H1 (cell line): ENCODE data around the gene ABHD17B. TPM values are rescaled to one million over a fixed set of nuclear protein-coding genes. Genes with fewer than 3 reads are reported as not detected.

ENCODE experiments used
- SP4 ChIP-seq: IDR thresholded peaks from 2 replicates; pipeline ENCODE4 v1.6.1; 2012; ENCODE audit warnings: low read length, inconsistent platforms
- polyA plus RNA-seq, 7 experiments: library from polyadenylated mRNA; depleted of rRNA in 3 of 7; stranded (reverse) in 5 of 7; unstranded in 2 of 7; fragments of >200 nt in 5 of 7; fragments of 200-250 nt in 2 of 7; gene quantifications; 1 replicate in 5 of 7; 2 replicates in 1 of 7; 4 replicates in 1 of 7; pipeline versions ENCODE4 v1.2.1 to v1.2.3, GENCODE V29; 2011 to 2013; ENCODE audit warnings: missing spikeins in 2 of 7, mixed read lengths in 2 of 7
- total RNA-seq: library from RNA; stranded (reverse); fragmentation: NEBNext Ultra II Directional; extraction: Animal tissue kit (Norgen Biotek cat#: 25700); gene quantifications from 2 replicates; pipeline ENCODE4 v1.2.1, GENCODE V29; 2021
- TF ChIP-seq, protein P1 (sequence below): IDR thresholded peaks from 2 replicates; pipeline ENCODE4 v1.6.1; 2012; ENCODE audit warnings: inconsistent platforms

The ABHD17B gene
- total and polyA plus RNA-seq, 2 of the 8 experiments (the other 6 are each of a cell fraction or from before 2014, with no cell fraction given), result 37.2 to 60.8 TPM

DNA sequence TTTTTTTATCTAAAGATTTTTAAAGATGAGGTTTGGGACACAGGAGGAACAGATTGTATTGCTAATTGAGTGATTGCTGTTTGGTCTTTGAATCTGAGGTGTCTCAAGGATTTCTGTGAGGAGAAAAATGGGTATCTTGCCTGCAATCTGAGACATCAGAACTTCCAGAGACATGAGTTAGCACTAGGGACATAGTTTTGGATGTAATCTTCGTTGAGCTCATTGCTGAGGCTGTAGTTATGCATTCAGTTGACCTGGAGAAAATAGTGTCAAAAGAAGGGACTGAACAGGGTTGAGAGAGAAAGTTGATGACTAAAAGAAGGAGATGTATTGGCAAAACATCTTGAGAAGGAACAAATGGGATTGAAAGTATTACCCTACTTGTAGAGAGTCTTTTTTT, 25.1 kb upstream of the ABHD17B start (continued):
- TF ChIP-seq, protein P1, sequence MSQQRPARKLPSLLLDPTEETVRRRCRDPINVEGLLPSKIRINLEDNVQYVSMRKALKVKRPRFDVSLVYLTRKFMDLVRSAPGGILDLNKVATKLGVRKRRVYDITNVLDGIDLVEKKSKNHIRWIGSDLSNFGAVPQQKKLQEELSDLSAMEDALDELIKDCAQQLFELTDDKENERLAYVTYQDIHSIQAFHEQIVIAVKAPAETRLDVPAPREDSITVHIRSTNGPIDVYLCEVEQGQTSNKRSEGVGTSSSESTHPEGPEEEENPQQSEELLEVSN, result no peak
- no peak for TF ChIP-seq SP4
- TF ChIP-seq, all 59 proteins: peak for 0
